ENCODE measurements around the gene TTC36. TPM values are rescaled to one million over a fixed set of nuclear protein-coding genes. Genes with fewer than 3 reads are reported as not detected.

TTC36 gene
- total RNA-seq: not detected in 2 replicates

GRCh38 chr11:118527109-118527508 lies at the start of gene TTC36:
Gene TTC36 (plus strand): TSS chr11:118527474. CDS start chr11:118527495, 21 bp downstream.

GRCh38 chr11:118530683-118531596 lies 3.7 kb downstream of the TTC36 start, which contains the start of gene TMEM25:
Gene TMEM25 (plus strand): TSS chr11:118531192. CDS start chr11:118531802, 610 bp downstream.

GRCh38 chr11:118572061-118572980 lies 45.0 kb downstream of the TTC36 start, which contains the start of gene ARCN1:
Gene ARCN1 (plus strand): TSS chr11:118572409. CDS start chr11:118572548, 139 bp downstream.

Other genes starting within 250 kb of the TTC36 start
- not detected in 2 replicates for gene CD3E, start 222.7 kb upstream of the TTC36 start, total RNA-seq
- gene CD3D, start 184.8 kb upstream of the TTC36 start, total RNA-seq: not detected in 2 replicates
- gene CD3G, start 183.1 kb upstream of the TTC36 start, total RNA-seq: not detected in 2 replicates
- gene UBE4A, start 167.9 kb upstream of the TTC36 start, total RNA-seq: 31.8 and 36.5 TPM in 2 replicates
- 40.3 and 41.5 TPM in 2 replicates for gene ATP5MG, start 125.9 kb upstream of the TTC36 start, total RNA-seq
- gene KMT2A, start 91.0 kb upstream of the TTC36 start, total RNA-seq: 18.8 and 20.1 TPM in 2 replicates
- 4.2 and 6.0 TPM in 2 replicates for gene TMEM25, start 3.7 kb downstream of the TTC36 start, total RNA-seq
- gene IFT46, start 38.5 kb downstream of the TTC36 start, total RNA-seq: 19.5 and 31.3 TPM in 2 replicates
- gene ARCN1, start 44.9 kb downstream of the TTC36 start, total RNA-seq: 151 and 155 TPM in 2 replicates
- 99.8 and 122 TPM in 2 replicates for gene PHLDB1, start 80.1 kb downstream of the TTC36 start, total RNA-seq
- gene TREH, start 152.2 kb downstream of the TTC36 start, total RNA-seq: not detected in 2 replicates

All from cardiac atrium fibroblast (primary cell).